HL-60 (cell line): ENCODE measurements around the gene P2RX2.

ENCODE experiments used
- GABPA ChIP-seq: IDR thresholded peaks from 2 replicates; pipeline ENCODE4 v1.6.1; 2012; ENCODE audit warnings: low read depth
- TF ChIP-seq, protein P1 (sequence below): IDR thresholded peaks from one replicate; pipeline ENCODE4 v1.5.1; 2011; ENCODE audit warnings: low read length, control low read depth, inconsistent platforms; ENCODE audit not compliant: insufficient read depth

DNA sequence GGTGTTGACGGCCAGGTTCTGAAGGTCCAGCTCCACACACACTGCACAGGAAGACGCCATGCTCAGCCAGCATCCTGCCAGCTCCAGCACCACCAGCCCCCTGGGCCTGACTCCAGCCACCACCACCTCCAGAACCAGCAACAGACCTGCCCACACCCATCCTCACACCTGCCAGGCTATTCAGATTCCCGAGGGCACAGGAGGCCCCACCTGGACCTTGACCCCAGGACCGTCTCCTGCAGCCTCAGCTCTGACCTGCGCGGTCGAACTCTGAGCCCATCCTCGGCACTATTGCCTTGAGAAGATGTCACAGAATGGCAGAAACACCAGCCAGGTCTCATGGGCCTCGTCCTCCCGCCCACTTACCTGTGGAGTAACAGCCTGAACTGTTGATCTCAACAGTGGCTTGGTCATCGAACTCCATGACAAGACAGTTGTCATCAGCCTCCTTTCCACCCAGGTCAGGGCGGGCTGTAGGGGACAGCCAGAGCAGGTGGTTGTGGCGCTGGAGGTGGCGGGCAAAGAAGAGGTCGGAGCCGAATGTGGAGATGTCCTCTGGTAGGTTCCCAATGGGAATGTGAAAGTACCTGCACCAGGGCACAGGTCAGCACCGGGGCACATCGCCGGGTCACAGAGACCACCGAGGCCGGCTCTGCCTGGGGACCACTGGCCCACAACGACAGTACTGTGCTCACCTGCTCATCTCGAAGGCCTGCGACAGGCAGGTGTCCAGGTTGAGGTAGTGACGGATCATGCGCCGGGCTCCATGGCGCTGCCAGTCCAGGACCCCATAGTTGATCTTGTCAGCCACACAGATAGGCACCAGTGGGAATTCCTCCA is 23.5 kb downstream of the P2RX2 start:
- no peak for TF ChIP-seq GABPA
- TF ChIP-seq, protein P1, sequence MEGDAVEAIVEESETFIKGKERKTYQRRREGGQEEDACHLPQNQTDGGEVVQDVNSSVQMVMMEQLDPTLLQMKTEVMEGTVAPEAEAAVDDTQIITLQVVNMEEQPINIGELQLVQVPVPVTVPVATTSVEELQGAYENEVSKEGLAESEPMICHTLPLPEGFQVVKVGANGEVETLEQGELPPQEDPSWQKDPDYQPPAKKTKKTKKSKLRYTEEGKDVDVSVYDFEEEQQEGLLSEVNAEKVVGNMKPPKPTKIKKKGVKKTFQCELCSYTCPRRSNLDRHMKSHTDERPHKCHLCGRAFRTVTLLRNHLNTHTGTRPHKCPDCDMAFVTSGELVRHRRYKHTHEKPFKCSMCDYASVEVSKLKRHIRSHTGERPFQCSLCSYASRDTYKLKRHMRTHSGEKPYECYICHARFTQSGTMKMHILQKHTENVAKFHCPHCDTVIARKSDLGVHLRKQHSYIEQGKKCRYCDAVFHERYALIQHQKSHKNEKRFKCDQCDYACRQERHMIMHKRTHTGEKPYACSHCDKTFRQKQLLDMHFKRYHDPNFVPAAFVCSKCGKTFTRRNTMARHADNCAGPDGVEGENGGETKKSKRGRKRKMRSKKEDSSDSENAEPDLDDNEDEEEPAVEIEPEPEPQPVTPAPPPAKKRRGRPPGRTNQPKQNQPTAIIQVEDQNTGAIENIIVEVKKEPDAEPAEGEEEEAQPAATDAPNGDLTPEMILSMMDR, result no peak
